K562 (cell line): Measurements from ENCODE around the gene RERE. TPM values are rescaled to one million over a fixed set of nuclear protein-coding genes. Genes with fewer than 3 reads are reported as not detected.

Experiments
- ATAC-seq: fragments of 200-7000 bp; cut with Tn5 transposase; 3 replicates; pipeline ENCODE4 v1.9.1; 2020; ENCODE audit warnings: moderate library complexity
- BruUV-seq: library from RNA; stranded (reverse); fragments of 400-500 nt; replicated peaks from 2 replicates; lab custom pipeline; 2021; lab: Mats Ljungman, UMichigan
- CTCF ChIA-PET: fragments of 300-600 bp; formaldehyde crosslinking; extraction: SDS; loops from one replicate; lab custom pipeline; 2021; ENCODE audit warnings: low intra/inter-chr PET ratio; lab: Yijun Ruan, JAX
- POLR2A ChIA-PET: fragments of 300-600, 350-650 bp; sonication (Branson Sonifier 250); formaldehyde crosslinking; extraction: SDS; loops from one replicate; lab custom pipeline; 2021; ENCODE audit warnings: antibody characterized with exemption, inconsistent platforms; lab: Yijun Ruan, JAX
- DNase-seq, 4 experiments: peaks; one replicate each; pipeline versions ENCODE4 v3.0.0 to v3.0.0-alpha.2; 2011 to 2018; ENCODE audit warnings: low spot score in 3 of 4, mixed read lengths in 3 of 4; ENCODE audit errors: extremely low read depth in 1 of 4
- FAIRE-seq: peaks from 2 replicates; lab custom pipeline; 2011; peaks lifted over from hg19 to GRCh38; lab: Jason Lieb, UNC
- H2AFZ ChIP-seq: 2 replicates; pipeline ENCODE4 v1.6.0; 2011; ENCODE audit warnings: low read depth, low read length, control low read depth, inconsistent platforms
- H3K27ac ChIP-seq: fragments of 200-600 bp; 3 replicates; pipeline ENCODE4 v1.8.0; 2011; ENCODE audit warnings: low read depth, mild to moderate bottlenecking, control low read depth, inconsistent platforms, low read length, moderate library complexity, mixed read lengths; ENCODE audit errors: extremely low read depth
- H3K27me3 ChIP-seq, 2 experiments: fragments of 300-600 bp in 1 of 2; 2 replicates in 1 of 2; 3 replicates in 1 of 2; pipeline versions ENCODE4 v1.6.0 to v1.8.0; 2011; ENCODE audit warnings: inconsistent platforms in 2 of 2, low read length in 2 of 2, mild to moderate bottlenecking in 1 of 2, mixed read lengths in 1 of 2, moderate library complexity in 1 of 2; ENCODE audit not compliant: control insufficient read depth in 2 of 2, insufficient read depth in 2 of 2
- H3K36me3 ChIP-seq: fragments of 300-600 bp; 3 replicates; pipeline ENCODE4 v1.8.0; 2011; ENCODE audit warnings: mild to moderate bottlenecking, low read length, inconsistent platforms; ENCODE audit not compliant: control insufficient read depth, insufficient read depth
- H3K4me1 ChIP-seq, 2 experiments: fragments of 200-600 bp in 1 of 2; replicated peaks in 1 of 2; 2 replicates in 1 of 2; 3 replicates in 1 of 2; pipeline versions ENCODE4 v1.5.1 to v1.8.0; 2011; ENCODE audit warnings: inconsistent platforms in 2 of 2, low read length in 2 of 2, mild to moderate bottlenecking in 1 of 2, mixed read lengths in 1 of 2, moderate library complexity in 1 of 2; ENCODE audit not compliant: control insufficient read depth in 2 of 2, insufficient read depth in 2 of 2
- H3K4me2 ChIP-seq: 2 replicates; pipeline ENCODE4 v1.6.1; 2011; ENCODE audit warnings: low read length, control low read depth, inconsistent platforms, mixed read lengths; ENCODE audit not compliant: insufficient read depth
- H3K4me3 ChIP-seq: fragments of 200-600 bp; sonication (generic), shearing (Covaris generic); 2 replicates; pipeline ENCODE4 v1.5.1; 2016; ENCODE audit warnings: control low read depth, inconsistent platforms
- H3K79me2 ChIP-seq: fragments of 200-600 bp; 3 replicates; pipeline ENCODE4 v1.8.0; 2011; ENCODE audit warnings: low read length, inconsistent platforms; ENCODE audit not compliant: control insufficient read depth, insufficient read depth
- H3K9ac ChIP-seq, 2 experiments: 2 replicates each; pipeline versions ENCODE4 v1.6.0 to v1.6.1; 2011; ENCODE audit warnings: low read depth in 2 of 2, low read length in 2 of 2, control low read depth in 1 of 2, inconsistent platforms in 1 of 2, mild to moderate bottlenecking in 1 of 2, mixed read lengths in 1 of 2; ENCODE audit not compliant: insufficient read depth in 1 of 2
- H3K9me1 ChIP-seq: one replicate; pipeline ENCODE4 v1.6.0; 2011; ENCODE audit warnings: inconsistent platforms, mild to moderate bottlenecking, low read length, moderate library complexity; ENCODE audit not compliant: control insufficient read depth, insufficient read depth
- H3K9me3 ChIP-seq: replicated peaks from 2 replicates; pipeline ENCODE4 v1.5.1; 2011; ENCODE audit warnings: low read depth, low read length, inconsistent platforms; ENCODE audit not compliant: control insufficient read depth, insufficient read depth
- H4K20me1 ChIP-seq: replicated peaks from 2 replicates; pipeline ENCODE4 v1.6.1; 2011; ENCODE audit warnings: low read length, inconsistent platforms, mixed read lengths; ENCODE audit not compliant: control insufficient read depth, insufficient read depth
- RAD51 ChIP-seq: fragments of 450-650 bp; IDR thresholded peaks from 2 replicates; pipeline ENCODE4 v1.7.1; 2016; ENCODE audit warnings: low read depth, mild to moderate bottlenecking, borderline replicate concordance
- WGBS: fragments of 100-300 bp; shearing (Covaris generic); methylation state at CpG from one replicate; pipeline ENCODE4 v1.1.6; 2016; ENCODE audit warnings: low coverage, mixed read lengths; ENCODE audit not compliant: insufficient coverage; ENCODE audit errors: missing lambda C conversion rate; 5-methylcytosine and 5-hydroxymethylcytosine counted together
- in situ Hi-C: fragments of 300-500 bp; cut with MboI; formaldehyde crosslinking; loops from 4 replicates; pipeline ENCODE4 v1.15.0; 2018; ENCODE audit warnings: inconsistent platforms, mixed read lengths
- intact Hi-C: fragments of 100-400 bp; cut with micrococcal nuclease; formaldehyde crosslinking; loops from 2 replicates; pipeline ENCODE4 v1.14.2; 2022
- polyA plus RNA-seq, 8 experiments: library from polyadenylated mRNA; depleted of rRNA in 4 of 8; stranded (reverse) in 5 of 8; unstranded in 3 of 8; fragments of >200 nt; fragmentation: Nextera tagmentation in 2 of 8; fragmentation: Illumina TruSeq in 1 of 8; extraction: Ambion mirVana in 2 of 8; extraction: Trizol in 1 of 8; gene quantifications; 2 replicates each; pipeline versions ENCODE4 v1.2.1 to v1.2.3, GENCODE V29; 2011 to 2014; ENCODE audit warnings: inconsistent platforms in 1 of 8, missing spikeins in 1 of 8
- total RNA-seq, 7 experiments: library from RNA; depleted of rRNA in 6 of 7; stranded (reverse); fragments of >200 nt in 6 of 7; fragmentation: Illumina TruSeq in 2 of 7; extraction: Trizol in 2 of 7; gene quantifications; 2 replicates each; pipeline versions ENCODE4 v1.2.1 to v1.2.3, GENCODE V29; 2011 to 2021; ENCODE audit warnings: low replicate concordance in 1 of 7
- TF ChIP-seq, protein P1 (sequence below): fragments of 250-450 bp; sonication (Bioruptor Pico); IDR thresholded peaks from 2 replicates; pipeline ENCODE4 v1.8.0; 2021; ENCODE audit warnings: mild to moderate bottlenecking, moderate library complexity
- TF ChIP-seq, protein P2 (sequence below): fragments of 450-650 bp; formaldehyde crosslinking; IDR thresholded peaks from 2 replicates; pipeline ENCODE4 v1.4.0; 2020; ENCODE audit warnings: mild to moderate bottlenecking, mixed read lengths

Gene RERE
- total and polyA plus RNA-seq, 9 of the 15 experiments (the other 6 are each of a cell fraction or from before 2014, with no cell fraction given), result 3.0 to 51.5 (median 13.4) TPM

DNA sequence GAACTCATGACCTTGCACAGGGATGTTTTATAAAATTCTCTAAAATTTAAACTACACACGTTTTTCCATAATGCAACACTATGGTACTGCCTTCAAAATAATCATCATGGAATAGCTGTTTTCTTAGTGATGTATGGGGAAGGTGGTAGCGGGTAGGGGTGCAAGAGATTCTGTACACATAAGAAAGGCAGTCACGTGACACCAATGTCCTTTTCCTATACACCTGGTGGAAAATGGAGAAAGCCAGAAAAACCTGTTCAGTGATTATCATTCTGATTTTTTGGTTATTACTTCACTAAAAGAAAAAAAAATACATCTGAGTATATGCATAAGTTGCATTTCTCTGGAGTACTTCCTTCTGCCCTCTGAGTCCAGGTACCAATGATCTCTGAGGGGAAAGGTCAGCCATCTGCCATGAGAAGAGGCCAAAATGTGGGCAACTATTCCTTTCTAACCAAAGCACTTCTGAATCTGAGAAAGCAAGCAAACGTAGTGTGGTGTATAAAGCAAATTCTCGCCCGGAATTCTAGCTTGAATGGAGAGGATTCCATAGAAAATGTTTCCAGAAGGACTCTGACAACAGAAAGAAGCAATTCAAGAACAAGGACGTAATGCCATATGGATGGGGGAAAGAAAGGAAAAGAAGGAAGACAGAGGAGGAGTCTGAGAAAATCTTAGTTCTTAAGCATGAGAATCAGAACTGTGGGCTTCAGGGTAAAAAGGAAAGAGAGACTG lies 137.3 kb downstream of the RERE start:
- 65% methylated on average over 7 of the region's 7 CpGs for WGBS
- BruUV-seq, result no TSS peak
- DNase-seq, result no peak
- Histone ChIP-seq H3K9me3 (no peaks in the 10 kb centered on the region), H3K27me3 (no peaks in the 10 kb centered on the region), H2AFZ (no peak overlapping the region), H3K9me1 (no peaks in the 10 kb centered on the region), H3K79me2 (peaks cover 77% of the 10 kb centered on the region), H3K4me1 (peaks cover 0 to 6% of the 10 kb centered on the region in 2 experiments; a peak in 2 of 5 replicates), H4K20me1 (peaks cover 40% of the 10 kb centered on the region), H3K4me2 (no peak overlapping the region), H3K4me3 (no peak overlapping the region), H3K9ac (no peak overlapping the region), H3K36me3 (no peaks in the 10 kb centered on the region), H3K27ac (no peak overlapping the region)
- in situ Hi-C loops, result no loop called here
- CTCF ChIA-PET, result no interaction called here
- no peak for ATAC-seq
- POLR2A ChIA-PET, result interaction anchor here (1.1 to 2.4 kb wide), 3 partner anchors 10 to 23 kb away, joined by 3 to 11 read pairs (median 5); no protein-coding TSS in a partner anchor
- FAIRE-seq, result no peak
- intact Hi-C loops, result no loop called here
- TF ChIP-seq, protein P1, sequence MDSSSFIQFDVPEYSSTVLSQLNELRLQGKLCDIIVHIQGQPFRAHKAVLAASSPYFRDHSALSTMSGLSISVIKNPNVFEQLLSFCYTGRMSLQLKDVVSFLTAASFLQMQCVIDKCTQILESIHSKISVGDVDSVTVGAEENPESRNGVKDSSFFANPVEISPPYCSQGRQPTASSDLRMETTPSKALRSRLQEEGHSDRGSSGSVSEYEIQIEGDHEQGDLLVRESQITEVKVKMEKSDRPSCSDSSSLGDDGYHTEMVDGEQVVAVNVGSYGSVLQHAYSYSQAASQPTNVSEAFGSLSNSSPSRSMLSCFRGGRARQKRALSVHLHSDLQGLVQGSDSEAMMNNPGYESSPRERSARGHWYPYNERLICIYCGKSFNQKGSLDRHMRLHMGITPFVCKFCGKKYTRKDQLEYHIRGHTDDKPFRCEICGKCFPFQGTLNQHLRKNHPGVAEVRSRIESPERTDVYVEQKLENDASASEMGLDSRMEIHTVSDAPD (CRISPR knock-in tag), result no peak
- TF ChIP-seq RAD51, result peak; percentile 49; the same call in 1 of the 2 replicates
- TF ChIP-seq, protein P2, sequence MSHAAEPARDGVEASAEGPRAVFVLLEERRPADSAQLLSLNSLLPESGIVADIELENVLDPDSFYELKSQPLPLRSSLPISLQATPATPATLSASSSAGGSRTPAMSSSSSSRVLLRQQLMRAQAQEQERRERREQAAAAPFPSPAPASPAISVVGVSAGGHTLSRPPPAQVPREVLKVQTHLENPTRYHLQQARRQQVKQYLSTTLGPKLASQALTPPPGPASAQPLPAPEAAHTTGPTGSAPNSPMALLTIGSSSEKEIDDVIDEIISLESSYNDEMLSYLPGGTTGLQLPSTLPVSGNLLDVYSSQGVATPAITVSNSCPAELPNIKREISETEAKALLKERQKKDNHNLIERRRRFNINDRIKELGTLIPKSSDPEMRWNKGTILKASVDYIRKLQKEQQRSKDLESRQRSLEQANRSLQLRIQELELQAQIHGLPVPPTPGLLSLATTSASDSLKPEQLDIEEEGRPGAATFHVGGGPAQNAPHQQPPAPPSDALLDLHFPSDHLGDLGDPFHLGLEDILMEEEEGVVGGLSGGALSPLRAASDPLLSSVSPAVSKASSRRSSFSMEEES, result peak; percentile 74
- TF ChIP-seq, all 486 proteins: peak for 2
